Mononuclear cell (primary cell): Measurements from ENCODE around the gene EPN2. TPM values are rescaled to one million over a fixed set of nuclear protein-coding genes. Genes with fewer than 3 reads are reported as not detected.
"Not testable (repeated sequence)": the region's sequence is repeated elsewhere in the genome, so short reads cannot be mapped to it uniquely, and the experiment has no call there.

ENCODE experiments used
- H3K27me3 ChIP-seq: 2 replicates; pipeline ENCODE4 v1.6.0; 2011; ENCODE audit warnings: low read length, control low read depth; ENCODE audit not compliant: insufficient read depth
- H3K4me1 ChIP-seq: 2 replicates; pipeline ENCODE4 v1.5.1; 2011; ENCODE audit warnings: mild to moderate bottlenecking, low read length, control low read depth; ENCODE audit not compliant: insufficient read depth
- H3K4me3 ChIP-seq: 2 replicates; pipeline ENCODE4 v1.5.1; 2011; ENCODE audit warnings: mild to moderate bottlenecking, low read length, moderate library complexity
- H3K9me3 ChIP-seq: 2 replicates; pipeline ENCODE4 v1.5.1; 2011; ENCODE audit warnings: low read depth, mild to moderate bottlenecking, control low read depth, low read length
- total RNA-seq: library from RNA; depleted of rRNA; stranded (reverse); fragments of >200 nt; gene quantifications from one replicate; pipeline ENCODE4 v1.2.3, GENCODE V29; 2012

EPN2 gene
- total RNA-seq, 1 donor = 8.4 TPM

DNA sequence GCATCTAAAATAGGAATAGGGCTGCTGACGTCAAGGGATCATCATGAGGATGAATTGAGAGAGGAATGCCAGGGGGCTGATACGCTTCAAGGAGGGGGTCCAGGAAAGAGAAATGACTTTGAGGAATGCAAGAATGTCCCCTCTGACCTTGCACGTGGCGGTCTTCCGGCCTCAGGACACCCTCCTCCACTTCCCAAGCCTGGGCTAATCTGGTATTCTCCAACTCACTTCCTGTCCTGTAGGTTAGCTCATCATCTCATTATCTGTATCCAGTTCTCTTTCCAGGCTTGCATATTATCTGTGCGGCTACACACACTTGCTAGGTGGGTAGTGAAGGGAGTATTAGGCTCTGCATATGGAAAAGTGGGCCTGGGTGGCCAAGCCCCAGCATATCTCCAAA is 2.5 kb upstream of the EPN2 start:
- H3K9me3 ChIP-seq, H3K4me3 ChIP-seq: not testable (repeated sequence)
- Histone ChIP-seq H3K27me3 (peaks cover 15% of the 10 kb centered on the region), H3K4me1 (peaks cover 11% of the 10 kb centered on the region)

GRCh38 chr17:19236351-19237138 is 621 bp upstream of the EPN2 start:
- not testable (repeated sequence) for H3K4me3 ChIP-seq, H3K9me3 ChIP-seq
- H3K4me1 ChIP-seq = peaks cover 11% of the 10 kb centered on the region
- peaks cover 16% of the 10 kb centered on the region for H3K27me3 ChIP-seq

GRCh38 chr17:19237389-19238166 is 412 bp downstream of the EPN2 start:
- H3K27me3 ChIP-seq = peaks cover 16% of the 10 kb centered on the region
- peaks cover 11% of the 10 kb centered on the region for H3K4me1 ChIP-seq
- H3K4me3 ChIP-seq = peak overlapping the region; percentile 57
- no peaks in the 10 kb centered on the region for H3K9me3 ChIP-seq

GRCh38 chr17:19238167-19238505 is 970 bp downstream of the EPN2 start:
- Histone ChIP-seq H3K27me3 (peaks cover 16% of the 10 kb centered on the region), H3K9me3 (no peaks in the 10 kb centered on the region), H3K4me1 (peaks cover 11% of the 10 kb centered on the region), H3K4me3 (peak overlapping the region; percentile 57)

GRCh38 chr17:19239544-19239943 is 2.4 kb downstream of the EPN2 start:
- no peak overlapping the region for H3K4me3 ChIP-seq
- H3K4me1 ChIP-seq = peaks cover 11% of the 10 kb centered on the region
- H3K9me3 ChIP-seq = no peaks in the 10 kb centered on the region

GRCh38 chr17:19242323-19242722 is 5.2 kb downstream of the EPN2 start:
- Histone ChIP-seq H3K4me3 (no peak overlapping the region), H3K9me3 (no peaks in the 10 kb centered on the region), H3K27me3 (peaks cover 16% of the 10 kb centered on the region), H3K4me1 (peaks cover 11% of the 10 kb centered on the region)

More at GRCh38 chr17:19239544-19239943, 2.4 kb downstream of the EPN2 start:
- H3K27me3 ChIP-seq = peaks cover 16% of the 10 kb centered on the region

DNA sequence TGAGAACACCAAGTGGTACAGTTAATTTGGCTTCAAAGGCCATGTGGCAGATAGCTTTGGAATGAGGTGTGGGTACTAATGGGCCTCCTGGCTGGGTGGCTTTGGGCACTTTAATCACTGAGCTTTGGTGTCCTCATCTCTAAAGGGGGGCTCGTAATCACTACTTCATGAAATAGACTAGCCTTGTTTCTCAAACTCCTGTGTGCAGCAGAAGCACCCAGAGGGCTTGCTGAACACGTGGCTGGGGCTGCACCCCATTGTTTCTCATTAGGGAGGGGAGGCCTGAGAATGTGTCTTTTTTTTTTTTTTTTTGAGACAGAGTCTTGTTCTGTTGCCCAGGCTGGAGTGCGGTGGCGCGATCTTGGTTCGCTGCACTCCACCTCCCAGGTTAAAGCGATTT is 5.8 kb downstream of the EPN2 start:
- H3K27me3 ChIP-seq = peaks cover 14% of the 10 kb centered on the region
- no peaks in the 10 kb centered on the region for H3K9me3 ChIP-seq
- H3K4me1 ChIP-seq = peaks cover 6% of the 10 kb centered on the region
- no peak overlapping the region for H3K4me3 ChIP-seq

GRCh38 chr17:19243838-19244237 is 6.7 kb downstream of the EPN2 start:
- Histone ChIP-seq H3K27me3 (peaks cover 5% of the 10 kb centered on the region), H3K4me3 (no peak overlapping the region), H3K9me3 (no peaks in the 10 kb centered on the region), H3K4me1 (no peaks in the 10 kb centered on the region)

- Histone ChIP-seq H3K4me1 (no peaks in the 10 kb centered on the region), H3K27me3 (peaks cover 3% of the 10 kb centered on the region), H3K4me3 (no peak overlapping the region), H3K9me3 (no peaks in the 10 kb centered on the region)
Observed at GRCh38 chr17:19244357-19244756, 7.2 kb downstream of the EPN2 start.

- no peaks in the 10 kb centered on the region for H3K27me3 ChIP-seq
- no peaks in the 10 kb centered on the region for H3K4me1 ChIP-seq
- H3K9me3 ChIP-seq = no peaks in the 10 kb centered on the region
- H3K4me3 ChIP-seq = no peak overlapping the region
Observed at GRCh38 chr17:19244781-19245180, 7.6 kb downstream of the EPN2 start.

DNA sequence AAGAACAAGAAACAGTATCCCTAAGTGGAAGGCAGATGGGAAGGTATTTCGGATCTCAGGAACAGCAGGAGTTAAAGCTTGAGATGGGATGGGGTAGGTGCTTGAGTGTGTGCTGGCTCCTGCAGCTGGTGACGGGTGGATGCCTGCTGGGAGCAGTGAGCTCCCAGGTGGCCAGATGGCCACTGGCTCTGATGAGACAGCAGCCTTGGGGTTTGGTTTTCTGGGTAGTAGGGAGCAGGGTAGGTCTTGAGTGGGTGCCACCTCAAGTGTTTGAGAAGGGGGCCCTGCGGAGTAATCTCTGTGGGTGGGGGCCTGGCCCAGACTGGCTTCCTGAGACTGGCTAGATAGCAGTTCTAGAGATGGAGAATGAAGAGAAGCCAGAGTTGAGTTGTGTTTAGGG is 10.3 kb downstream of the EPN2 start:
- H3K4me1 ChIP-seq = no peaks in the 10 kb centered on the region
- no peaks in the 10 kb centered on the region for H3K27me3 ChIP-seq
- no peak overlapping the region for H3K4me3 ChIP-seq
- H3K9me3 ChIP-seq = no peaks in the 10 kb centered on the region

GRCh38 chr17:19248151-19248927 is 11.2 kb downstream of the EPN2 start:
- H3K9me3 ChIP-seq = no peaks in the 10 kb centered on the region
- H3K4me1 ChIP-seq = no peaks in the 10 kb centered on the region
- no peak overlapping the region for H3K4me3 ChIP-seq
- no peaks in the 10 kb centered on the region for H3K27me3 ChIP-seq

GRCh38 chr17:19248928-19249574 is 11.9 kb downstream of the EPN2 start:
- H3K27me3 ChIP-seq = no peaks in the 10 kb centered on the region
- no peaks in the 10 kb centered on the region for H3K4me1 ChIP-seq
- H3K9me3 ChIP-seq = no peaks in the 10 kb centered on the region
- no peak overlapping the region for H3K4me3 ChIP-seq

- no peak overlapping the region for H3K4me3 ChIP-seq
- no peaks in the 10 kb centered on the region for H3K4me1 ChIP-seq
- H3K27me3 ChIP-seq = no peaks in the 10 kb centered on the region
- H3K9me3 ChIP-seq = no peaks in the 10 kb centered on the region
Observed at GRCh38 chr17:19249681-19250080, 12.5 kb downstream of the EPN2 start.
